HepG2 (cell line): Measurements from ENCODE around the gene ADH4. TPM values are rescaled to one million over a fixed set of nuclear protein-coding genes. Genes with fewer than 3 reads are reported as not detected.
A peak's percentile ranks its signal among the peaks of the same experiment; 100 is the strongest.

Experiments
- CBX1 ChIP-seq: IDR thresholded peaks from one replicate; pipeline ENCODE4 v1.6.1; 2016; ENCODE audit warnings: antibody characterized with exemption, low read depth
- HMG20A ChIP-seq: IDR thresholded peaks from 2 replicates; pipeline ENCODE4 v1.6.1; 2016; ENCODE audit warnings: borderline replicate concordance
- JUN ChIP-seq: sonication (generic); formaldehyde crosslinking; IDR thresholded peaks from 2 replicates; pipeline ENCODE4 v1.4.0; 2020; ENCODE audit warnings: mild to moderate bottlenecking, missing genetic modification reagents
- MAF1 ChIP-seq: sonication (generic); formaldehyde crosslinking; IDR thresholded peaks from 2 replicates; pipeline ENCODE4 v1.5.0; 2020; ENCODE audit warnings: missing genetic modification reagents, borderline replicate concordance
- MED1 ChIP-seq: sonication (generic); formaldehyde crosslinking; IDR thresholded peaks from 2 replicates; pipeline ENCODE4 v1.4.0; 2020; ENCODE audit warnings: missing genetic modification reagents
- MZF1 ChIP-seq: sonication (generic); formaldehyde crosslinking; IDR thresholded peaks from 2 replicates; pipeline ENCODE4 v1.8.1; 2023; ENCODE audit warnings: mild to moderate bottlenecking, missing genetic modification reagents, borderline replicate concordance
- NCOA1 ChIP-seq: sonication (generic); formaldehyde crosslinking; IDR thresholded peaks from 2 replicates; pipeline ENCODE4 v1.9.0; 2021; ENCODE audit warnings: missing genetic modification reagents
- RARG ChIP-seq: sonication (generic); formaldehyde crosslinking; IDR thresholded peaks from 2 replicates; pipeline ENCODE4 v1.4.0; 2020; ENCODE audit warnings: low read depth, mild to moderate bottlenecking, missing genetic modification reagents
- SALL1 ChIP-seq: sonication (generic); formaldehyde crosslinking; IDR thresholded peaks from 2 replicates; pipeline ENCODE4 v1.8.0; 2022; ENCODE audit warnings: mild to moderate bottlenecking, missing genetic modification reagents
- SRF ChIP-seq: IDR thresholded peaks from 2 replicates; pipeline ENCODE4 v1.6.1; 2011; ENCODE audit warnings: mild to moderate bottlenecking, low read depth, low read length, moderate library complexity
- SUZ12 ChIP-seq: fragments of 150-350 bp; IDR thresholded peaks from 2 replicates; pipeline ENCODE4 v1.6.1; 2014; ENCODE audit warnings: low read depth, low read length
- TBX3 ChIP-seq: fragments of 450-650 bp; IDR thresholded peaks from 2 replicates; pipeline ENCODE4 v1.6.1; 2017; ENCODE audit warnings: antibody characterized with exemption, mild to moderate bottlenecking, inconsistent platforms, borderline replicate concordance
- TSC22D2 ChIP-seq: sonication (generic); formaldehyde crosslinking; IDR thresholded peaks from 2 replicates; pipeline ENCODE4 v1.5.1; 2020; ENCODE audit warnings: missing genetic modification reagents, mild to moderate bottlenecking, borderline replicate concordance
- ZFP37 ChIP-seq: sonication (generic); formaldehyde crosslinking; IDR thresholded peaks from 2 replicates; pipeline ENCODE4 v1.4.0; 2020; ENCODE audit warnings: missing genetic modification reagents, borderline replicate concordance
- ZFP62 ChIP-seq: sonication (generic); formaldehyde crosslinking; IDR thresholded peaks from 2 replicates; pipeline ENCODE4 v1.4.0; 2020; ENCODE audit warnings: missing genetic modification reagents
- ZNF530 ChIP-seq: sonication (generic); formaldehyde crosslinking; IDR thresholded peaks from 2 replicates; pipeline ENCODE4 v1.5.0; 2020; ENCODE audit warnings: low read depth, mild to moderate bottlenecking, missing genetic modification reagents
- ZNF549 ChIP-seq: sonication (generic); formaldehyde crosslinking; IDR thresholded peaks from 2 replicates; pipeline ENCODE4 v1.5.0; 2020; ENCODE audit warnings: missing genetic modification reagents
- ZNF703 ChIP-seq: sonication (generic); formaldehyde crosslinking; IDR thresholded peaks from 2 replicates; pipeline ENCODE4 v1.5.1; 2020; ENCODE audit warnings: missing genetic modification reagents, mild to moderate bottlenecking, moderate library complexity, borderline replicate concordance
- ZNF75D ChIP-seq: sonication (generic); formaldehyde crosslinking; IDR thresholded peaks from 2 replicates; pipeline ENCODE4 v1.8.1; 2023; ENCODE audit warnings: missing genetic modification reagents, mild to moderate bottlenecking, borderline replicate concordance
- ZNF777 ChIP-seq: sonication (generic); formaldehyde crosslinking; IDR thresholded peaks from 2 replicates; pipeline ENCODE4 v1.4.0; 2020; ENCODE audit warnings: missing genetic modification reagents
- ZSCAN9 ChIP-seq: IDR thresholded peaks from 2 replicates; pipeline ENCODE4 v1.6.1; 2016; ENCODE audit warnings: borderline replicate concordance
- polyA plus RNA-seq, 8 experiments: library from polyadenylated mRNA; depleted of rRNA in 3 of 8; stranded (reverse) in 7 of 8; unstranded in 1 of 8; fragments of >200 nt; fragmentation: Illumina TruSeq in 4 of 8; extraction: Trizol in 4 of 8; gene quantifications; 2 replicates each; pipeline versions ENCODE4 v1.2.1 to v1.2.3, GENCODE V29; 2011 to 2016; ENCODE audit warnings: low read depth in 4 of 8, missing spikeins in 1 of 8, mixed read lengths in 1 of 8; ENCODE audit not compliant: insufficient read depth in 1 of 8
- total RNA-seq, 5 experiments: library from RNA; depleted of rRNA; stranded (reverse); fragments of >200 nt; fragmentation: Illumina TruSeq; extraction: Trizol; gene quantifications; 2 replicates each; pipeline ENCODE4 v1.2.3, GENCODE V29; 2016; ENCODE audit warnings: low read depth in 1 of 5
- TF ChIP-seq, protein P1 (sequence below): sonication (generic); formaldehyde crosslinking; IDR thresholded peaks from 2 replicates; pipeline ENCODE4 v1.5.0; 2020; ENCODE audit warnings: missing genetic modification reagents
- TF ChIP-seq, protein P2 (sequence below): sonication (generic); formaldehyde crosslinking; IDR thresholded peaks from 2 replicates; pipeline ENCODE4 v1.4.0; 2020; ENCODE audit warnings: missing genetic modification reagents
- TF ChIP-seq, protein P3 (sequence below): sonication (generic); formaldehyde crosslinking; IDR thresholded peaks from 2 replicates; pipeline ENCODE4 v1.8.0; 2022; ENCODE audit warnings: missing genetic modification reagents, mild to moderate bottlenecking, moderate library complexity, borderline replicate concordance
- TF ChIP-seq, protein P4 (sequence below): sonication (generic); formaldehyde crosslinking; conservative IDR thresholded peaks from 2 replicates; pipeline ENCODE4 v1.4.0; 2020; ENCODE audit warnings: missing genetic modification reagents

ADH4 gene
- total and polyA plus RNA-seq, 2 of the 13 experiments (the other 11 are each of a cell fraction or from before 2014, with no cell fraction given) = 24.3 to 31.1 TPM

DNA sequence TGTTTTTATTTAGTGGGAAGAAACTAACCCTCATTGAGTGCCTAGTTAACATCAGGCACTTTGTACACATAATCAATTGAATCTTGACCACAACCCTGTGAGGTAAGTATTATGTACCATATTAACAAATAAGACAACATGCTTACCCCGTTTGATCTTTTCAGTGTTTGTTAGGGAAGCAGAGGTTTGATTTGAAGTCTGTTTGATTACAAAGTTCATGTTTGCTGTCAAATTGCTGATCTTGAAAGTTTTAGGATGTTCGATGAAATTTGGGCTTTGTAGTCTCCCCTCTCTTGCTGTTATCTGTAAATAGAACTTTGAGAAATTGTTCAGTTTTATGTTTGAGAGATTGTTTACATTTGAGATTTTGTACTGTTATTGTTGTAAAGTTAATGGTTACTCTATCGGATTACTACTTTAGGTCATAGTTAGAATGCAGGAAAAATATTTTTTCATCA, 13.4 kb upstream of the ADH4 start (continued):
- TF ChIP-seq SUZ12 (no peak), ZSCAN9 (CRISPR knock-in tag) (peak; percentile 87), ZNF703 (peak; percentile 96), MZF1 (CRISPR knock-in tag) (no peak), NCOA1 (CRISPR knock-in tag) (peak; percentile 98), SRF (no peak), JUN (CRISPR knock-in tag) (peak; percentile 64; the same call in 1 of the 2 replicates), ZFP37 (CRISPR knock-in tag) (no peak), TSC22D2 (no peak), ZFP62 (CRISPR knock-in tag) (no peak), ZNF777 (no peak), ZNF530 (CRISPR knock-in tag) (no peak), ZNF75D (CRISPR knock-in tag) (no peak), HMG20A (CRISPR knock-in tag) (peak; percentile 100), SALL1 (CRISPR knock-in tag) (peak; percentile 74; the same call in 1 of the 2 replicates), RARG (CRISPR knock-in tag) (no peak), ZNF549 (CRISPR knock-in tag) (no peak), TBX3 (peak; percentile 100), CBX1 (no peak), MAF1 (CRISPR knock-in tag) (no peak), MED1 (peak; percentile 98)
- TF ChIP-seq, protein P1, sequence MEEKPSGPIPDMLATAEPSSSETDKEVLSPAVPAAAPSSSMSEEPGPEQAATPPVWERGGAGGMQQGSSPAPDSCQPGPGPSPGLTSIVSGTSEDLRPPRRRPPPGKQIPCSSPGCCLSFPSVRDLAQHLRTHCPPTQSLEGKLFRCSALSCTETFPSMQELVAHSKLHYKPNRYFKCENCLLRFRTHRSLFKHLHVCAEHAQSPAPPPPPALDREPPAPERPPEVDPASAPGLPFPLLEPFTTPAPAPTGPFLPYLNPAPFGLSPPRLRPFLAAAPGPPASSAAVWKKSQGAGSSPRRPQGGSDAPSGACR = peak; percentile 58; the same call in 1 of the 2 replicates
- TF ChIP-seq, protein P2, sequence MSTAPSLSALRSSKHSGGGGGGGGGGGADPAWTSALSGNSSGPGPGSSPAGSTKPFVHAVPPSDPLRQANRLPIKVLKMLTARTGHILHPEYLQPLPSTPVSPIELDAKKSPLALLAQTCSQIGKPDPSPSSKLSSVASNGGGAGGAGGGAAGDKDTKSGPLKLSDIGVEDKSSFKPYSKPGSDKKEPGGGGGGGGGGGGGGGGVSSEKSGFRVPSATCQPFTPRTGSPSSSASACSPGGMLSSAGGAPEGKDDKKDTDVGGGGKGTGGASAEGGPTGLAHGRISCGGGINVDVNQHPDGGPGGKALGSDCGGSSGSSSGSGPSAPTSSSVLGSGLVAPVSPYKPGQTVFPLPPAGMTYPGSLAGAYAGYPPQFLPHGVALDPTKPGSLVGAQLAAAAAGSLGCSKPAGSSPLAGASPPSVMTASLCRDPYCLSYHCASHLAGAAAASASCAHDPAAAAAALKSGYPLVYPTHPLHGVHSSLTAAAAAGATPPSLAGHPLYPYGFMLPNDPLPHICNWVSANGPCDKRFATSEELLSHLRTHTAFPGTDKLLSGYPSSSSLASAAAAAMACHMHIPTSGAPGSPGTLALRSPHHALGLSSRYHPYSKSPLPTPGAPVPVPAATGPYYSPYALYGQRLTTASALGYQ (CRISPR knock-in tag) = peak; percentile 100
- TF ChIP-seq, protein P3, sequence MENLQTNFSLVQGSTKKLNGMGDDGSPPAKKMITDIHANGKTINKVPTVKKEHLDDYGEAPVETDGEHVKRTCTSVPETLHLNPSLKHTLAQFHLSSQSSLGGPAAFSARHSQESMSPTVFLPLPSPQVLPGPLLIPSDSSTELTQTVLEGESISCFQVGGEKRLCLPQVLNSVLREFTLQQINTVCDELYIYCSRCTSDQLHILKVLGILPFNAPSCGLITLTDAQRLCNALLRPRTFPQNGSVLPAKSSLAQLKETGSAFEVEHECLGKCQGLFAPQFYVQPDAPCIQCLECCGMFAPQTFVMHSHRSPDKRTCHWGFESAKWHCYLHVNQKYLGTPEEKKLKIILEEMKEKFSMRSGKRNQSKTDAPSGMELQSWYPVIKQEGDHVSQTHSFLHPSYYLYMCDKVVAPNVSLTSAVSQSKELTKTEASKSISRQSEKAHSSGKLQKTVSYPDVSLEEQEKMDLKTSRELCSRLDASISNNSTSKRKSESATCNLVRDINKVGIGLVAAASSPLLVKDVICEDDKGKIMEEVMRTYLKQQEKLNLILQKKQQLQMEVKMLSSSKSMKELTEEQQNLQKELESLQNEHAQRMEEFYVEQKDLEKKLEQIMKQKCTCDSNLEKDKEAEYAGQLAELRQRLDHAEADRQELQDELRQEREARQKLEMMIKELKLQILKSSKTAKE (CRISPR knock-in tag) = peak; percentile 82
- TF ChIP-seq, protein P4, sequence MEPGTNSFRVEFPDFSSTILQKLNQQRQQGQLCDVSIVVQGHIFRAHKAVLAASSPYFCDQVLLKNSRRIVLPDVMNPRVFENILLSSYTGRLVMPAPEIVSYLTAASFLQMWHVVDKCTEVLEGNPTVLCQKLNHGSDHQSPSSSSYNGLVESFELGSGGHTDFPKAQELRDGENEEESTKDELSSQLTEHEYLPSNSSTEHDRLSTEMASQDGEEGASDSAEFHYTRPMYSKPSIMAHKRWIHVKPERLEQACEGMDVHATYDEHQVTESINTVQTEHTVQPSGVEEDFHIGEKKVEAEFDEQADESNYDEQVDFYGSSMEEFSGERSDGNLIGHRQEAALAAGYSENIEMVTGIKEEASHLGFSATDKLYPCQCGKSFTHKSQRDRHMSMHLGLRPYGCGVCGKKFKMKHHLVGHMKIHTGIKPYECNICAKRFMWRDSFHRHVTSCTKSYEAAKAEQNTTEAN (CRISPR knock-in tag) = no peak
